Measurements from ENCODE around the gene TOR3A. TPM values are rescaled to one million over a fixed set of nuclear protein-coding genes. Genes with fewer than 3 reads are reported as not detected.

Gene TOR3A
- total and polyA plus RNA-seq, 4 donors: 7.3 to 23.4 (median 16.2) TPM

- Histone ChIP-seq H3K4me1 (ENCODE audit: control insufficient read depth in 1 of 2, insufficient read depth in 2 of 2, low read length in 2 of 2) (peaks cover 0 to 3% of the 10 kb centered on the region in 2 donors), H3K27me3 (ENCODE audit: control insufficient read depth in 1 of 2, insufficient read depth in 2 of 2, low read length in 1 of 2) (no peaks in the 10 kb centered on the region), H3K4me3 (ENCODE audit: low read length in 2 of 2) (no peak overlapping the region), H3K9me3 (ENCODE audit: control insufficient read depth, low read length) (no peaks in the 10 kb centered on the region), H3K27ac (ENCODE audit: low read depth in 1 of 2, low read length in 2 of 2) (no peak overlapping the region), H3K36me3 (ENCODE audit: control insufficient read depth in 1 of 2, insufficient read depth in 2 of 2, low read length in 1 of 2) (no peaks in the 10 kb centered on the region)
- WGBS, 2 donors: 98 to 99% methylated on average over 5 of the region's 5 CpGs
- DNase-seq (no peak), ATAC-seq (ENCODE audit: low FRiP score) (no peak)
- intact Hi-C loops (cut with DNase I): no loop called here
These were observed 39.2 kb upstream of the TOR3A start for GRCh38 chr1:179042700-179043099.

GRCh38 chr1:179043266-179043665 lies 38.6 kb upstream of the TOR3A start:
- DNase-seq: no peak
- intact Hi-C loops (cut with DNase I): no loop called here
- 93 to 97% methylated on average over 4 of the region's 4 CpGs for WGBS, 2 donors
- Histone ChIP-seq H3K27me3 (ENCODE audit: control insufficient read depth in 1 of 2, insufficient read depth in 2 of 2, low read length in 1 of 2) (no peaks in the 10 kb centered on the region), H3K36me3 (ENCODE audit: control insufficient read depth in 1 of 2, insufficient read depth in 2 of 2, low read length in 1 of 2) (no peaks in the 10 kb centered on the region), H3K9me3 (ENCODE audit: control insufficient read depth, low read length) (no peaks in the 10 kb centered on the region), H3K27ac (ENCODE audit: low read depth in 1 of 2, low read length in 2 of 2) (no peak overlapping the region), H3K4me3 (ENCODE audit: low read length in 2 of 2) (no peak overlapping the region), H3K4me1 (ENCODE audit: control insufficient read depth in 1 of 2, insufficient read depth in 2 of 2, low read length in 2 of 2) (peaks cover 0 to 3% of the 10 kb centered on the region in 2 donors)
- no peak for ATAC-seq (ENCODE audit: low FRiP score)

DNA sequence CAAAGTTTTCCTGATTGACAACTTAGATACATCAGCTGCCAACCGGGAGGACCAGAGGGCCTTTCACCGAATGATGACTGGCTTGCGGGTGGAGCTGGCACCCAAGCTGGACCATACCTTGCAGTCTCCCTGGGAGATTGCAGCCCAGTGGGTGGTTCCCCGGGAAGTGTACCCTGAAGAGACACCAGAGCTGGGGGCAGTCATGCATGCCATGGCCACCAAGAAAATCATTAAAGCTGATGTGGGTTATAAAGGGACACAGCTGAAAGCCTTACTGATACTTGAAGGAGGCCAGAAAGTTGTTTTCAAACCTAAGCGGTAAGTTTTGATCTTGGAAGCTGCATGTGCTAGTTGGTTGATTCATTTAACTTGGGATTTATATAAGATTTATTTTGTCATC lies 38.0 kb upstream of the TOR3A start:
- Histone ChIP-seq H3K27ac (ENCODE audit: low read depth in 1 of 2, low read length in 2 of 2) (no peak overlapping the region), H3K27me3 (ENCODE audit: control insufficient read depth in 1 of 2, insufficient read depth in 2 of 2, low read length in 1 of 2) (no peaks in the 10 kb centered on the region), H3K9me3 (ENCODE audit: control insufficient read depth, low read length) (no peaks in the 10 kb centered on the region), H3K36me3 (ENCODE audit: control insufficient read depth in 1 of 2, insufficient read depth in 2 of 2, low read length in 1 of 2) (no peaks in the 10 kb centered on the region), H3K4me1 (ENCODE audit: control insufficient read depth in 1 of 2, insufficient read depth in 2 of 2, low read length in 2 of 2) (peaks cover 0 to 3% of the 10 kb centered on the region in 2 donors), H3K4me3 (ENCODE audit: low read length in 2 of 2) (no peak overlapping the region)
- no peak for ATAC-seq (ENCODE audit: low FRiP score)
- intact Hi-C loops (cut with DNase I): no loop called here
- 95 to 98% methylated on average over 5 of the region's 5 CpGs for WGBS, 2 donors
- DNase-seq: no peak

GRCh38 chr1:179046808-179047635 lies 34.8 kb upstream of the TOR3A start:
- Histone ChIP-seq H3K36me3 (ENCODE audit: control insufficient read depth in 1 of 2, insufficient read depth in 2 of 2, low read length in 1 of 2) (peaks cover 0 to 3% of the 10 kb centered on the region in 2 donors), H3K27me3 (ENCODE audit: control insufficient read depth in 1 of 2, insufficient read depth in 2 of 2, low read length in 1 of 2) (no peaks in the 10 kb centered on the region), H3K4me3 (ENCODE audit: low read length in 2 of 2) (no peak overlapping the region), H3K9me3 (ENCODE audit: control insufficient read depth, low read length) (no peaks in the 10 kb centered on the region), H3K27ac (ENCODE audit: low read depth in 1 of 2, low read length in 2 of 2) (no peak overlapping the region), H3K4me1 (ENCODE audit: control insufficient read depth in 1 of 2, insufficient read depth in 2 of 2, low read length in 2 of 2) (peaks cover 0 to 3% of the 10 kb centered on the region in 2 donors)
- 90 to 91% methylated on average over 14 of the region's 14 CpGs for WGBS, 2 donors
- DNase-seq (no peak), ATAC-seq (ENCODE audit: low FRiP score) (no peak)
- intact Hi-C loops (cut with DNase I): no loop called here

GRCh38 chr1:179047636-179047997 lies 34.3 kb upstream of the TOR3A start:
- Histone ChIP-seq H3K4me3 (ENCODE audit: low read length in 2 of 2) (no peak overlapping the region), H3K4me1 (ENCODE audit: control insufficient read depth in 1 of 2, insufficient read depth in 2 of 2, low read length in 2 of 2) (peaks cover 0 to 3% of the 10 kb centered on the region in 2 donors), H3K36me3 (ENCODE audit: control insufficient read depth in 1 of 2, insufficient read depth in 2 of 2, low read length in 1 of 2) (peaks cover 0 to 3% of the 10 kb centered on the region in 2 donors), H3K27me3 (ENCODE audit: control insufficient read depth in 1 of 2, insufficient read depth in 2 of 2, low read length in 1 of 2) (no peaks in the 10 kb centered on the region), H3K27ac (ENCODE audit: low read depth in 1 of 2, low read length in 2 of 2) (no peak overlapping the region), H3K9me3 (ENCODE audit: control insufficient read depth, low read length) (no peaks in the 10 kb centered on the region)
- no peak for DNase-seq
- ATAC-seq (ENCODE audit: low FRiP score): no peak
- intact Hi-C loops (cut with DNase I): no loop called here

GRCh38 chr1:179048339-179049124 lies 33.3 kb upstream of the TOR3A start:
- Histone ChIP-seq H3K4me1 (ENCODE audit: control insufficient read depth in 1 of 2, insufficient read depth in 2 of 2, low read length in 2 of 2) (peaks cover 0 to 3% of the 10 kb centered on the region in 2 donors), H3K36me3 (ENCODE audit: control insufficient read depth in 1 of 2, insufficient read depth in 2 of 2, low read length in 1 of 2) (peaks cover 0 to 3% of the 10 kb centered on the region in 2 donors), H3K27me3 (ENCODE audit: control insufficient read depth in 1 of 2, insufficient read depth in 2 of 2, low read length in 1 of 2) (no peaks in the 10 kb centered on the region), H3K27ac (ENCODE audit: low read depth in 1 of 2, low read length in 2 of 2) (no peak overlapping the region), H3K9me3 (ENCODE audit: control insufficient read depth, low read length) (no peaks in the 10 kb centered on the region), H3K4me3 (ENCODE audit: low read length in 2 of 2) (no peak overlapping the region)
- 94 to 95% methylated on average over 1 of the region's 1 CpG for WGBS, 2 donors
- intact Hi-C loops (cut with DNase I): no loop called here
- ATAC-seq (ENCODE audit: low FRiP score) (no peak), DNase-seq (no peak)

- H3K36me3 ChIP-seq (ENCODE audit: control insufficient read depth in 1 of 2, insufficient read depth in 2 of 2, low read length in 1 of 2): peaks cover 0 to 3% of the 10 kb centered on the region in 2 donors
- H3K4me3 ChIP-seq (ENCODE audit: low read length in 2 of 2): no peak overlapping the region
- WGBS, 2 donors: 89% methylated on average over 2 of the region's 2 CpGs
- H3K27ac ChIP-seq (ENCODE audit: low read depth in 1 of 2, low read length in 2 of 2): no peak overlapping the region
- no peaks in the 10 kb centered on the region for H3K9me3 ChIP-seq (ENCODE audit: control insufficient read depth, low read length)
- intact Hi-C loops (cut with DNase I): no loop called here
- no peak for ATAC-seq (ENCODE audit: low FRiP score)
- H3K4me1 ChIP-seq (ENCODE audit: control insufficient read depth in 1 of 2, insufficient read depth in 2 of 2, low read length in 2 of 2): no peaks in the 10 kb centered on the region
- H3K27me3 ChIP-seq (ENCODE audit: control insufficient read depth in 1 of 2, insufficient read depth in 2 of 2, low read length in 1 of 2): no peaks in the 10 kb centered on the region
- no peak for DNase-seq
These were observed 29.1 kb upstream of the TOR3A start for GRCh38 chr1:179052776-179053175.

DNA sequence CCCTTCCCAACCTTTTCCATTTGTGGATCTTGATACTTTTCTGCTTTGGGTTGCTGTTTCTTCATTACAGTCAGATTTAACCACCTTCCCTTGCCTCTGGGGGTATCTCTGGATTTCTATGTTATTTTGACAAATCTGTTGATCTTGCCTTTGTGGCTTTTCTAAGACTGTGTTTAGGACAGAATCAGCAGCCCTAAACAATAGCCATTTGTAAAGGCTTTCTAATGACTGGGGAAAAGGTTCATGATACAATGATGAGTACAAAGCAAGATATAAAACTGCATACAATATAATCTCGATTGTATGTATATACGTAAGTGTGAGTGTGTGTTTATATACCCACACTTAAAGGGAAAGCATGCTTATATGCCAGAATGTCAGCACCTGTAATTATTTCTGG lies 28.4 kb upstream of the TOR3A start:
- intact Hi-C loops (cut with DNase I): no loop called here
- WGBS, 2 donors: 90 to 92% methylated on average over 2 of the region's 2 CpGs
- ATAC-seq (ENCODE audit: low FRiP score): no peak
- Histone ChIP-seq H3K4me1 (ENCODE audit: control insufficient read depth in 1 of 2, insufficient read depth in 2 of 2, low read length in 2 of 2) (no peaks in the 10 kb centered on the region), H3K9me3 (ENCODE audit: control insufficient read depth, low read length) (no peaks in the 10 kb centered on the region), H3K27ac (ENCODE audit: low read depth in 1 of 2, low read length in 2 of 2) (no peak overlapping the region), H3K4me3 (ENCODE audit: low read length in 2 of 2) (no peak overlapping the region), H3K27me3 (ENCODE audit: control insufficient read depth in 1 of 2, insufficient read depth in 2 of 2, low read length in 1 of 2) (no peaks in the 10 kb centered on the region), H3K36me3 (ENCODE audit: control insufficient read depth in 1 of 2, insufficient read depth in 2 of 2, low read length in 1 of 2) (peaks cover 0 to 3% of the 10 kb centered on the region in 2 donors)
- DNase-seq: no peak

DNA sequence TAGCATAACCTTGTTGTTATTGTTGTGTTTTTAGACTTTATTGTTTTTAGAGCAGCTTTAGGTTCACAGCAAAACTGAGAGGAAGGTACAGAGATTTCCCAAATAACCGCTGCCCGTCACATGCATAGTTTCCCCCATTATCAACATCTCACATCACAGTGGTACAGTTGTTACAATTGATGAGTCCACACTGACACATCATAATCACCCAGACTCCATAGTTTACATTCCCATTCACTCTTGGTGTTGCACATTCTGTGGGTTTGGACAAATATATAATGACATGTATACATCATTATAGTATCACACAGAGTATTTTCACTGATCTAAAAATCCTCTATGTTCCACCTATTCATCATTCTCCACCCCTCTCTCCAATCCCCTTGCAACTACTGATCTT lies 25.9 kb upstream of the TOR3A start:
- no peak overlapping the region for H3K27ac ChIP-seq (ENCODE audit: low read depth in 1 of 2, low read length in 2 of 2)
- no peaks in the 10 kb centered on the region for H3K9me3 ChIP-seq (ENCODE audit: control insufficient read depth, low read length)
- H3K27me3 ChIP-seq (ENCODE audit: control insufficient read depth in 1 of 2, insufficient read depth in 2 of 2, low read length in 1 of 2): no peaks in the 10 kb centered on the region
- no peaks in the 10 kb centered on the region for H3K36me3 ChIP-seq (ENCODE audit: control insufficient read depth in 1 of 2, insufficient read depth in 2 of 2, low read length in 1 of 2)
- WGBS, 2 donors: 95 to 98% methylated on average over 2 of the region's 2 CpGs
- no peak overlapping the region for H3K4me3 ChIP-seq (ENCODE audit: low read length in 2 of 2)
- H3K4me1 ChIP-seq (ENCODE audit: control insufficient read depth in 1 of 2, insufficient read depth in 2 of 2, low read length in 2 of 2): no peaks in the 10 kb centered on the region
- no peak for ATAC-seq (ENCODE audit: low FRiP score)
- intact Hi-C loops (cut with DNase I): no loop called here
- no peak for DNase-seq

Data from aorta (tissue), 5 donors.